Measurements from ENCODE around the gene HDAC8.

Gene HDAC8

DNA sequence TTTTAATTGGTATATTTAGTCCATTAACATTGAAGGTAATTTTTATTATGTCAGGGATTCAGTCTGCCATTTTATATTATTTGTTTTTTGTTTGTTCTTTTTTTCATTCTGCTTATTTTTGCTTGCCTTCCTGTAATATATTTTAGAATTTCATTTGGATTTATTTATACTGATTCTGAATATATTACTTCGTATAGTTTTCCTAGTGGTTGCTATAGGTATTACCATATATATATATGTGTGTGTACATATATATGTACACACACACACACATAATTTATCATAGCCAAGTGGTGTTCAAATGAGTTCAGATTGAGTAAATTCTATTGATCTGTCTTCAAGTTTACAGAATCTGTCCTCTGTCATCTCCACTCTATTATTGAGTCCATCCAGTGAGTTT, 278.1 kb downstream of the HDAC8 start:
- no peak for DNase-seq (ENCODE audit: low spot score)

DNA sequence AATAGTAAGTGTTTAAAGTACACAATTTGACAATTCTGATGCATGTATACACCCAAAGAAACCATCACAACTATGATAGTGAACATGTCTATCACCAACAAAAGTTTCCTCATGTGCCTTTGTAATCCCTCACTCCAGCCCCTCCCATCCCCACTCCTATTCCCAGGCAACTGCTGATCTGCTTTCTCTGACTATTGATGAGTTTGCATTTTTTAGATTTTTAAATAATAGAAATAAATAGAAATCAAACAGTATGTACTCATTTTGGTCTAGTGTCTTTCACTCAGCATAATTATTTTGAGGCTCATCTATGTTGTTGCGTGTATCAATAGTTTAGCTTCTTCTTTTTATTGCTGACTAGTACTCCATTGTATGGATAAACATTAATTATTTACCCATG, 290.3 kb downstream of the HDAC8 start:
- DNase-seq (ENCODE audit: low spot score): no peak

DNA sequence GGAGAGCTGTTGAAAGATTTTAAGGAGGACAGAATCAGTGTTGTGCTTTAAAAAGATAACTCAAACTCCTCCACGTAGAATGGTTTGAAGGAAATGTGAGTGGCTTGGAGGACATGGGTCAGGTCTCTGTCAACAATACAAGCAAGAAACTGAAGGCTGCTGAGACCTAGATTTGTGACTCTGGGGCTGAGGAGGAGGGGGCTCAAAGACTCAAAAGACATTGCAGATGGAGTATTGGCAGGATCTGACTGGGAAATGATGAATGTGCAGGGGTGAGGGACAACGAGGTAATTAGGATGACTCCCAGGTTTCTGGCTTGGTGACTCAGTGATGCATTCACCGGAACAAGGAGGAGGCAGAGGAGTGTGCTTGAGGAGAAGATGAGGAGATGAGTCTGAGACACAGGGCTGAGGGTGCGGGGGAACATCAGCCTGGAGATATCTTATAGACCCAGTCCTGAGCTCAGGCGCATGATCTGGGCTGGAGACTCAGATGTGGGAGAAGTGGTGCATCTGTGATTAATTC, 292.3 kb downstream of the HDAC8 start:
- no peak for DNase-seq (ENCODE audit: low spot score)
